CD4-positive, alpha-beta T cell treated with Interleukin-15 for 4 hours (primary cell): Measurements from ENCODE around the gene DDX50.
"Not testable (repeated sequence)": the region's sequence is repeated elsewhere in the genome, so short reads cannot be mapped to it uniquely, and the experiment has no call there.

Source experiments
- DNase-seq: peaks from one replicate; pipeline ENCODE4 v3.0.0-alpha.2; 2020; ENCODE audit warnings: low spot score

Gene DDX50

DNA sequence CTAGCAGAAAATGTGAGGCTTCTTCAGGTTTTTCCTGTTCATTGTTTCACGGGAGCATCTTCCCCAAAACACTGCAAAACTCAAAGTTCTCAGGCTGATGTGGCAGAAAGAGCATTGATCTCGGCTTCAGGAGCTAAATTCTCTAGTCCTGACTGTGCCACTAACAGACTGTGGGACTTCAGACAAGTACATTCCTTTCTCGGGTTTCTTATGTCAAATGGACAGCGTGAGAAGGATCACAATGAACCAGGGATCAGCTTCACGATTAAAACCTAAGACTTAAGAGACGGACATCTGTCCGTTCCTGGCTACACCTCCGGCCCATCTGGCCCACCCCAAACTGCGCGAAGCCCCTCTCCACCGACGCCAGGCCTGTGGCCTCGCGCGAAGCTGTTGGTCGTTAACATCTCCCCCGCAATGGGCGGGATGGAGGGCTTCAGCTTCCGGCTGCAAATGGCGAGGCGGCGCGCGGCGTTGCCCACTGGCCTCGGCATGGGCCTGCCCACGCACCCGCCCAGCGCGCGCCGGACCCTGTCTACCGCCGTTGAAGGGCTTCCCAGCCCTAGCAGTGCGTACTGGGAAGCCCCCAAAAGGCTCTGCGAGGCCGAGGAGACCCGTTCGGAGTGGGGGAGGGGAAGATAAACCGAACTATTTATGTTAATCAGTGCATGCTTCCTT is 549 bp upstream of the DDX50 start:
- DNase-seq, result no peak

DNA sequence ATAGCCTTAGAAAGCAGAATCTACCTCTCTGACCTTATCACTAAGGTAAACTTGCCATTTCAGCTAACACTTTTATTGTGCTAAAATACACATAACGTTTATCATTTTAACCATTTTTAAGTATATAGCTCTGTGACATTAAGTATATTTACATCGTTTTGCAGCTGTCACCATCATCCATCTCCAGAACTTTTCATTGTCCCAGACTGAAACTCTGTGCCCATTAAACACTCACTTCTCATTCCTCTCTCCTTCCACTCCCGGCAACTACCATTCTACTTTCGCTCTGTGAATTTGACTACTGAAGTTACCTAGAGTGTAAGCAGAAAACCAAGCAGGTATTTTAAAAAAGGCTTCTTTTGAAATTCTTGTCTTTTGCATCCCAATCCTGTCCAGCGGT is 1.3 kb downstream of the DDX50 start:
- no peak for DNase-seq

DNA sequence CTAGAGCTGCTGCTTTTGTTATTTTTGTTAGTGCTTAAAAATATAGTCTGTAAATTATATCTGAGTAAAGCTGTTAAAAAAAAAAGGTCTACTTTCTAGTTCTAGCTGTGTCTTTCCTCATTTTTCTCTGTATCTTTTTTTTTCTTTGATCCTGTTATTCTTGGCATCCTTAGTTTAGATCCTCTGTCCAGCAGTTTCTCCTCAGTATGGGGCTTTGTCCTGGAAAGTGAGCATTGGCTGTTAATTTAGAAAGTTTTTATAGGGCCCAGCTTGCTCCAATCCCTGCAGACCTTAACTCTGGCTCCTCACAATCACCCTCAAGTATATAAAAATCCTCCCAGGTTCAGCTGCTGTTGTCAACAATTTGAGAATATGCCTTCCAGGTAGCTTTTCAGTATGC is 23.5 kb downstream of the DDX50 start:
- no peak for DNase-seq

DNA sequence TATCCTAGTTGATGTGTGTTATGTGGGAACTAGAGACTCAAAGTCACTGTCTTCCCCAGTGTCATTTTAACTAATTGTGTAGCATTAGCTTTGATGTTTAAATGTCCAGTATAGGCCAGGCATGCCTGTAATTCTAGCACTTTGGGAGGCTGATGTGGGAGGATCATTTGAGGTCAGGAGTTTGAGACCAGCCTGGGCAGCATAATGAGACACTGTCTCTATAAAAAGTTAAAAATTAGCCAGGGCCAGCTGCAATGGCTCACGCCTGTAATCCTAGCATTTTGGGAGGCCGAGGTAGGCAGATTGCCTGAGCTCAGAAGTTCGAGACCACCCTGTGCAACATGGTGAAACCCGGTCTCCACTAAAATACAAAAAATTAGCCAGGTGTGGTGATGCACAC is 24.4 kb downstream of the DDX50 start:
- DNase-seq, result no peak

DNA sequence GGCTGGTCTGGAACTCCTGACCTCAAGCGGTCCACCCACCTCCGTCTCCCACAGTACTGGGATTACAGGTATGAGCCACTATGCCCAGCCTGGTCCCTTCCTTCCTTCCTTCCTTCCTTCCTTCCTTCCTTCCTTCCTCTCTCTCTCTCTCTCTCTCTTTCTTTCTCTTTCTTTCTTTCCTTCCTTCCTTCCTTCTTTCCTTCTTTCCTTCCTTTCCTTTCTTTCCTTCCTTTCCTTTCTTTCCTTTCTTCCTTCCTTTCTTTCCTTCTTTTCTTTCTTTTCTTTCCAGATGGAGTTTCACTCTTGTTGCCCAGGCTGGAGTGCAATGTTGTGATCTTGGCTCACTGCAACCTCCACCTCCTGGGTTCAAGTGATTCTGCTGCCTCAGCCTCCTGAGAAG is 28.0 kb downstream of the DDX50 start:
- DNase-seq, result not testable (repeated sequence)

DNA sequence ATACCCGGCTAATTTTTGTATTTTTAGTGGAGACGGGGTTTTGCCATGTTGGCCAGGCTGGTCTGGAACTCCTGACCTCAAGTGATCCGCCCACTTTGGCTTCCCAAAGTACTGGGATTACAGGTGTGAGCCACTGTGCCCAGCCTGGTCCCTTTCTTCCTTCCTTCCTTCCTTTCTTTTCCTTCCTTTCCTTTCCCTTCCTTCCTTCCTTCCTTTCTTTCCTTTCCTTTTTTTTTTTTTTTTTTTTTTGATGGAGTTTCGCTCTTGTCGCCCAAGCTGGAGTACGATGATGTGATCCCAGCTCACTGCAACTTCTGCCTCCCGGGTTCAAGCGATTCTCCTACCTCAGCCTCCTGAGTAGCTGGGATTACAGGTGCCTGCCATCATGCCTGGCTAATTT is 28.8 kb downstream of the DDX50 start:
- DNase-seq, result not testable (repeated sequence)

DNA sequence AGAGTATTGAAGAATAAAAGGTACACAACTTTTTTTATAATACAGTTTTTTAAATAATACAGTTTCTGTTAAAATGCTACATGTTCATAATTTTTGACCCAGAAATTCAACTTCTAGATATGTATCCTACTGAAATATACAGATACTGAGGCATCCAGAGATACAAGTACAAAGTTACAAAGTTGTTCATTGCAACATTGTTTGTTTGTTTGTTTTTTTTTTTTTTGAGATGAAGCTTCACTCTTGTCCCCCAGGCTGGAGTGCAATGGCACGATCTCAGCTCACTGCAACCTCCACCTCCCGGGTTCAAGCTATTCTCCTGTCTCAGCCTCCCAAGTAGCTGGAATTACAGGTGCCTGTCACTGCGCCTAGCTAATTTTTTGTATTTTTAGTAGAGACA is 31.7 kb downstream of the DDX50 start:
- DNase-seq, result not testable (repeated sequence)

DNA sequence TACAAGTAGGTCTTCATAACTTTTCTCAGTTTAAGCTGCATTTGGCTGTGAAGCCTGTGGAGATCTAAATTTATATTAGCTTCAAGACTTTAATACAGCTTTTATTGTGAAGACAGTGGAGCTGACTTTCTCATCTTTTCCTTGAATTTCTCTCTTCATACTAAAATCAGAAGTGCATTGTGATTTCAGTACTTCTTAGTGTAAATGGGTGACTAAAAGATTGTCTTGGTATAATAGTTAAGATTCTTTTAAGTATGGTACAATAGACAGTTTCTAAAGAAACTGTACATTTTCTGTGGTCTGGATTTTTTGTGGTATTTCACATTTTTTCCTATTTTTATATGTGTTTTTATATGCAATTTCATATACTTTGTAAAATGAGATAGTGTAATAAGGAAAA is 33.9 kb downstream of the DDX50 start:
- DNase-seq, result no peak

DNA sequence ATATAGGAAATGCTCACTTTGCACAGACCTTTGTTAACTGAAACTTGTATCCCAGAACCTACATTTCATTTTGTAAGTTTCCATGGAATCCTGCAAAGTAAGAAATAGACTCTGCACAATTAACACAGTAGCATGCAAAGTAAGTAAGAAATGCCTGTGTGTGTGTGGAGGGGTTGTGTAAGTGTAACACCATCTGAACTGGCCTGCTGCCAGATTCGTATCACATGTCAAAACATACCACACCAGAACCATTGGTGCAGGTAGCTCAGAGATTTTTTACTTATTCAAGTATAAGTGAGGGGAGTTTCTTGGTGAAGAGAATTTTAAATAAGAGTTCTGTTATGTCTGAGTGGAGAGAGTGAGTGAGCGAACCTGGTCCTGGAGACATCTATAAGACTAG is 37.0 kb downstream of the DDX50 start:
- DNase-seq, result no peak

DNA sequence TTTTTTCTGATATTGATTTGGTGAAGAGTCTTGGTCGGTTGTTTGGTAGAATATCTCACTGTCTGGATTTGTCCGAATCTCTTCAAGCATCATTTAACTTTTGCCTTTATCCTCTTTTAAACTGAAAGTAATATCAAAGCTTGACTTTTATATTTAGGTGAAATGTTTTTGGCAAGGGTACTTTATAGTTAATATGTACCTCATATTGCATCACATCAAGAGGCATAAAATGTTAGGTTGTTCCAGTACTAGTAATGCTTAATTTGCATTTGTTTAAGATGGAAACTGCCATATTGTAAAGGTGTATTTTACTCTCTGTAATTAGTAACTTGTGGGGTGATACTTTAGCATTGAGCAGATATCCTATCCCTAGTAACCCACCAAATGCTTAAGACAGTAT is 37.8 kb downstream of the DDX50 start:
- DNase-seq, result no peak

DNA sequence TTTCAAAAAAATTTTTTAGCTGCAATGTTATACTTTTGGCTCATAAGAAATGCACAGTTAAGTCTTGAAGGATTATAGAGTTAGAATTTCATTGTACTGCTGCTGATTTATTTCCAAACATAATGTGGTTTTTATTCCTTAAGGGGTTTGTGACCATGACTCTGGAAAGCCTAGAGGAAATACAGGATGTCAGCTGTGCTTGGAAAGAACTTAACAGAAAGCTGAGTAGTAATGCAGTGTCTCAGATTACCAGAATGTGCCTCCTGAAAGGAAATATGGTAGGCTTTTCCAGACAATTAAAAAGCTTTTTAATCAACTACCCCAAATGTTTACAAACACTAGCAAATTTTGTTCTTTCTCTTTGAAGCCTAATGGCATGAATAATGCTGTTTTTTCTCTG is 39.8 kb downstream of the DDX50 start:
- not testable (repeated sequence) for DNase-seq

DNA sequence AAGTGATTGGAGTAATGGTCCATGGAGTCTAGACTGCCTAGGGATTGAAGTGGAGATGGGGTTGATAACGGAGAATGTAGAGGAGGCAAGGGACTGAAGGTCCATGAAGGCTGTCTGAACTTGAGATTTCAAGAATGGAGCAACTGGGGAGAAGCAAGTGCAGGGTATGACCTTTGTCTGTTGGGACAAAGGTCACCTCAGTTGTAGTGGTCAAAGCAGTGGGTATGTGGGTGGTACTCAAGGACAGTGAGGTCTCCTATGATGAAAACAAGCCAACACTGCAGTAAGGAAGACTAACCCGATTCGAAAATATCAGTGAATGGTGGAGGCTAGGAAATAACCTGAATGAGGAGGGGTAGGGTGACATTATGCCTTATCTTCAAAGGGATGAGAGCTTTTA is 49.5 kb downstream of the DDX50 start:
- no peak for DNase-seq

DNA sequence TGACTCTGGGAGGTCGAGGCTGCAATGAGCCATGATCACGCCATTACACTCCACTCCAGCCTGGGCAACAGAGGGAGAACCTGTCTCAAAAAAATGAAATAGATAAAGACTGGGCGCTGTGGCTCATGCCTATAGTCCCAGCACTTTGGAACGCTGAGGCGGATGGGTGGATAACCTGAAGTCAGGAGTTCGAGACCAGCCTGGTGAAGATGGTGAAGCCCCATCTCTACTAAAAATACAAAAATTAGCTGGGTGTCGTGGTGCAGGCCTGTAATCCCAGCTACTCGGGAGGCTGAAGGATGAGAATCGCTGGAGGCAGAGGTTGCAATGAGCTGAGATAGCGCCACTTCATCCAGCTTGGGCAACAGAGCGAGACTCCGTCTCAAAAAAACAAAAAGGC is 53.8 kb downstream of the DDX50 start:
- no peak for DNase-seq

DNA sequence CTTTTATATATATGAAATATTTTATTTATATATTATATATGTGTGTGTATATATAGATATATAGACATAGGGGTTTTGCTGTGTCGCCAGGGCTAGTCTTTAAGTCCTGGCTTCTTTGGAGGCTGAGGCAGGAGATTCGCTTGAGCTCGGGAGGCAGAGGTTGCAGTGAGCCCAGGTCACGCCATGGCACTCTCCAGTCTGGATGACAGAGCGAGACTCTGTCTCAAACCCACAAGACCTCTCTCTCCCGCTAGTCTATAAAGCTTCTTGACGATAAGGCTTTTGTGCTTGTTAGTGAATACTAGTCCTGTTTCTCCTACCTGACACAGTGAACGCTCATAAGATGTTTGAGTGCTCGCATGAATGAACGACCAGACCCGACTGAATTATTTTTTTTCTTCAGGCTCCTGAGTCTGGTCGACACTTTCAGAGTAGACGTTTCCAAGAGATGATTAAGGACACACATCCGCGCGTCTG is 54.3 kb downstream of the DDX50 start:
- peak; percentile 2 for DNase-seq

DNA sequence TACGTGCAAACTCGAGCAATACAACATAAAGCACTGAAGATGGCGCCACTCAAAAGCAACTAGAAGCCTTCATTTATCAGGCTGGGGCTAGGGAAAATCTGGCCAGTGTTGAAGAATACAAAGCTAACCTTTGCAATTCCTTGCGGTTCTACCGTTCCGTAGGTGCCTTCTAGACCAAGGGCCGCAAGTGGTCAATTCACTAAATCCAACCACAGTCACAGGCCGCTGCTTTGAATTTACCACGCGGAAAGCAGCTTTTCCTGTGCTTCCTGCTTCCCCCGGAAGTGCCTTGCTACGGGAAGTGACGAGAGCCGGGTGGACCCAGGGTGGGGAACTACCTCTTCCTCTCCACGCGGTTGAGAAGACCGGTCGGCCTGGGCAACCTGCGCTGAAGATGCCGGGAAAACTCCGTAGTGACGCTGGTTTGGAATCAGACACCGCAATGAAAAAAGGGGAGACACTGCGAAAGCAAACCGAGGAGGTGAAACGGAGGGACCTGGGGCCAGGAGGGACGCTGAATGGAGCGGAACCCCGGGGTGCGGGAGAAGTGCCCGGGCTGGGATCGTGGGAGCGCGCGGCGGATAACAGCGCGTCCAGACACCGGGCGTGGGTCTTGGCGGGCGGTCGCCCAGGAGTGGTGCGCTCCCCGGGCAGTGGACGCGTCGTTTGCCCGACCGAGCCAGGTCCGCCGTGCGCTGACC is 54.9 kb downstream of the DDX50 start, which contains the start of gene DDX21:
Gene DDX21, plus strand, starts transcription at position 339 of the 701 bp plus-strand sequence. Its CDS starts 56 bp downstream, at position 395.
- DNase-seq, result peak; percentile 84

DNA sequence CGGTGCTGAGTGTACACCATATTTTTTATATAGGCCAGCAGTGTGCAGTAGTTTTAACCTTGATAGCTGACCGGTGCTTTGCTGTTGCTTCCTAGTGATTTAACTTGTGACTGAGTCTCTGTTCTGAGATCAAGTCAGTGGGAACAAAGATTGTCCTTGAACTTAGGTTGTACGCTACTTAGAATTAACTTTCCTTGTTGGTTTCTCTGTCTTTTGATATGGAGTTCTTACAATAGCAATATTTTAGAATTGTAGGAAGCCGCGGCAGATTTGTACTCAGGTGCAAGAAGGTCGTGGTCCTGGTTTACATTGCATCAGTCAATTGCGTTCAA is 56.1 kb downstream of the DDX50 start:
- DNase-seq, result no peak

DNA sequence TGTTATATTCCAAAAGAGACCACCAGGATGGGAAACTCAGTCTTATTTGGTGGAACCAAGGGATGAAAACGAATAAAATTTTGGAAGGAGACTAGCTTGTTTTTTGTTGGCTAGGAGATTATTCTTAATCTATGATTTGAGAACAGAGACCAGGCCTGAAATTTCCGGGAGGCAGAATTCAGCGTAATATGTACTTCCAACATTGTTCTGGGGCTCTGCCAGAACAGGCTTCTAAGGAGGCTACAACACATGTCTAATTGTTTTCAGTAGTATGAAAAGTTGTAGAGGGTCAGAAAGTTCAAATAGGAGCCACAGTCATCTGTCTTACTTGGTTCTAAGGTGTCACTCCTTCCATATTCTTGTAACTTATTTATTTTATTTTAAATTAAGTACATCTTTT is 56.5 kb downstream of the DDX50 start:
- no peak for DNase-seq

DNA sequence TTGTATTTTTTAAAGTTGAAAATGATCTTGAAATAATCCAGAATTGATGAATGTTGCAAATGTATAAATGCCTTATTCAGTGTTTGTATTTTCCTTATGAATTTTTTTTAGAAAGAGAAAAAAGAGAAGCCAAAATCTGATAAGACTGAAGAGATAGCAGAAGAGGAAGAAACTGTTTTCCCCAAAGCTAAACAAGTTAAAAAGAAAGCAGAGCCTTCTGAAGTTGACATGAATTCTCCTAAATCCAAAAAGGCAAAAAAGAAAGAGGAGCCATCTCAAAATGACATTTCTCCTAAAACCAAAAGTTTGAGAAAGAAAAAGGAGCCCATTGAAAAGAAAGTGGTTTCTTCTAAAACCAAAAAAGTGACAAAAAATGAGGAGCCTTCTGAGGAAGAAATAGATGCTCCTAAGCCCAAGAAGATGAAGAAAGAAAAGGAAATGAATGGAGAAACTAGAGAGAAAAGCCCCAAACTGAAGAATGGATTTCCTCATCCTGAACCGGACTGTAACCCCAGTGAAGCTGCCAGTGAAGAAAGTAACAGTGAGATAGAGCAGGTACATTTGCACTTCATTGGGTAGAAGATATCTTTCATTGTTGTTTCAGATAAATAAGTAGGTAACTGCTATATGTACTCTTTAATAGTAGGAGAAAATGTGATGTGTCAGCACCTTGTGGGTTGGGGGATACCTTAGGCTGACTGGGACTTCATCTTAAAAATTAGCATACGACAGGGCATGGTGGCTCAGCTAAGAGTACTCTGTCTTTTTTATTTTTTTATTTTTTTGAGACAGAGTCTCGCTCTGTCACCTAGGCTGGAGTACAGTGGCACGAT is 58.8 kb downstream of the DDX50 start:
- no peak for DNase-seq

DNA sequence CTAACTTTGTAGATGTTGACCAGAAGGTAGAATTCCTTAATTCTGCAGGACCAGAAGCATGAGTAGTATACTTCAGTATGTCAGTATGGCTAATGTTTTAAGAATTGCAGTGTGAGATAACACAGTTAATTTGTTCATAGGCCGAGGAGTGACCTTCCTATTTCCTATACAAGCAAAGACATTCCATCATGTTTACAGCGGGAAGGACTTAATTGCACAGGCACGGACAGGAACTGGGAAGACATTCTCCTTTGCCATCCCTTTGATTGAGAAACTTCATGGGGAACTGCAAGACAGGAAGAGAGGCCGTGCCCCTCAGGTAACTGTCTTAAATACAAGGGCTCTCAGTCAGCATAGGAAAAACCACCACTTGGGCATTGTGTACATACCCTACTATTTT is 62.0 kb downstream of the DDX50 start:
- DNase-seq, result no peak

DNA sequence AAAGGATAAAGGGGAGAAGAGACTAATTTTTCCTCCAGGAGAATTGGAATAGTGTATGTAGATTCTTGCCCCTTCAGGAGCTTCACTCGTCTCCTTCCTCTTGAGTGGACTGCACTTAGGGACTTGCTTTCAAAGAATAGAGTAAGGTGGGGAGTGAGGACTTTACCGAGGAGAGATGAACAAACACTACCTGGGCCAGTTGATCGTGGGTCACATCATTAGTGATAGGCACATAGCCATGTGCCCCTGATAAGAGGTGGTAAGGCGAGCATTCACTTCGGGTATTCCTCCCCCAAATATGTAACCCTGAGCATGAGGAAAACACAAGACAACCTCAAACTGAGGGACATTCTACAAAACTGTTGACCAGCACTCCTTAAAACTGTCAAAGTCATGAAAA is 72.9 kb downstream of the DDX50 start:
- no peak for DNase-seq

DNA sequence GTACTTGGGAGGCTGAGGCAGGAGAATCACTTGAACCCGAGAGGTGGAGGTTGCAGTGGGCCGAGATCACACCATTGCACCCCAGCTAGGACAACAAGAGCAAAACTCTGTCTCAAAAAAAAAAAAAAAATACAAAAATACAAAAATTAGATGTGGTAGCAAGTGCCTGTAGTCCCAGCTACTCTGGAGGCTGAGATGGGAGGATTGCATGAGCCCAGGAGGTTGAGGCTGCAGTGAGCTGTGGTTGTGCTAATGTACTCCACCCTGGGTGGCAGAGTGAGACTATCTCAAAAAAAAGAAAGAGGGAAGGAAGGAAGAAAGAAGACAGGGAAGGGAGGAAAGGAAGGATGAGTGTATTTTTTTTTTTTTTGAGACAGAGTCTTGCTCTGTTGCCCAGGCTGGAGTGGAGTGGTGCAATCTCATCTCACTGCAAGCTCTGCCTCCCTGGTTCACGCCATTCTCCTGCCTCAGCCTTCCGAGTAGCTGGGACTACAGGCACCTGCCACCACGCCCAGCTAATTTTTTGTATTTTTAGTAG is 74.9 kb downstream of the DDX50 start:
- DNase-seq, result not testable (repeated sequence)

DNA sequence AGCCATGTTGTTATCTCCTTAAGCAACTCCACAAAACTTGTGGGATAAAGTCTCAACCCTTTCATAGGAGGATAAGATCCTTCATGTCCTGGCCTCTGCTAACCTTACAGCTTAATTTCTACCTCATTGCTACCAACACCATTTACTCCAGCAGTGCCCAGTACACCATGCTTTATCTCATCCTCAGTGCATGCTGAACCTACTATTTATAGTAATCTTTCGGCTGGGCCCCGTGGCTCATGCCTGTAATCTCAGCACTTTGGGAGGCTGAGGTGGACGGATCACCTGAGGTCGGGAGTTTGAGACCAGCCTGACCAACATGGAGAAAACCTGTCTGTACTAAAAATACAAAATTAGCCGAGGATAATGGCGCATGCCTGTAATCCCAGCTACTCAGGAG is 78.6 kb downstream of the DDX50 start:
- not testable (repeated sequence) for DNase-seq

DNA sequence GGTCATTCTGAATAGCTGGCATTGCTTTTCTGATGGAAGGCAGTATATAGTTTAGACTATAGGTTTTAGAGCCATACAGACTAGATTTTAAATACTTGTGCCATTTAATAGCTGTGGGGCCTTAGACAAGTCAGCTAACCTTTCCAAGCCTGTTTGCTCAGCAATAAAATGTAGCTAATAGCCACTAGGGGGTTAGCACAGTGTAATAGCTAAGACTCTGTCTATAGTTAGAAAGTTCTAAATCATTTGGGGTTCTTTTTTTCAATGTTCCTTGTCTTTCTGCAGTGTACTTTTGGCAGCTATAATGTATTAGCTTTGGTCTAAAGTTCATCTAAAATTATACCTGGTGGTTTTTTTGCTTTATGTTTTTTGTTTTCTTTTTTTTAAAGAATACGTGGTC is 80.0 kb downstream of the DDX50 start:
- no peak for DNase-seq
